Parathyroid adenoma (tissue), 2 donors: ENCODE data around the gene FBXO48.

Experiments used
- H2AFZ ChIP-seq: fragments of 300-600 bp; sonication (generic); one replicate; pipeline ENCODE4 v1.7.0; 2017; ENCODE audit warnings: antibody characterized with exemption, mild to moderate bottlenecking
- H3K27ac ChIP-seq: fragments of 300-600 bp; sonication (generic); one replicate; pipeline ENCODE4 v1.7.0; 2017
- H3K27me3 ChIP-seq: fragments of 300-600 bp; sonication (generic); one replicate; pipeline ENCODE4 v1.7.0; 2017; ENCODE audit warnings: low read length; ENCODE audit not compliant: control insufficient read depth, insufficient read depth
- H3K36me3 ChIP-seq: fragments of 300-600 bp; sonication (generic); one replicate; pipeline ENCODE4 v1.7.0; 2017; ENCODE audit warnings: low read length; ENCODE audit not compliant: control insufficient read depth, insufficient read depth
- H3K4me1 ChIP-seq: fragments of 300-600 bp; sonication (generic); one replicate; pipeline ENCODE4 v1.7.0; 2017; ENCODE audit warnings: control low read depth
- H3K4me2 ChIP-seq: fragments of 300-600 bp; sonication (generic); one replicate; pipeline ENCODE4 v1.7.0; 2017; ENCODE audit warnings: low read length
- H3K4me3 ChIP-seq: fragments of 300-600 bp; sonication (generic); one replicate; pipeline ENCODE4 v1.7.0; 2017; ENCODE audit warnings: low read depth, low read length
- H3K79me2 ChIP-seq: fragments of 300-600 bp; sonication (generic); one replicate; pipeline ENCODE4 v1.7.0; 2017; ENCODE audit warnings: control low read depth
- H3K9ac ChIP-seq: fragments of 300-600 bp; sonication (generic); one replicate; pipeline ENCODE4 v1.7.0; 2017; ENCODE audit warnings: mild to moderate bottlenecking
- H3K9me3 ChIP-seq: fragments of 300-600 bp; sonication (generic); one replicate; pipeline ENCODE4 v1.7.0; 2017; ENCODE audit warnings: low read length; ENCODE audit not compliant: control insufficient read depth
- CTCF ChIP-seq: fragments of 300-600 bp; sonication (generic); IDR thresholded peaks from one replicate; pipeline ENCODE4 v1.7.0; 2017; ENCODE audit warnings: antibody characterized with exemption, mild to moderate bottlenecking
- donor health status: primary hyperparathyroidism.

Gene FBXO48

GRCh38 chr2:68467077-68467960 lies at the start of gene FBXO48, which contains the start of gene APLF:
Gene FBXO48 (minus strand): TSS chr2:68467294. CDS start chr2:68465145, 2,149 bp downstream.
Gene APLF (plus strand): TSS chr2:68467585. CDS start chr2:68467732, 147 bp downstream.
- peaks cover 7% of the 10 kb centered on the region for H3K4me1 ChIP-seq
- peak within 1 kb of the TSS; percentile 67 for H3K27ac ChIP-seq
- H3K79me2 ChIP-seq = no peaks in the 10 kb centered on the region
- no peaks in the 10 kb centered on the region for H3K36me3 ChIP-seq
- no peaks in the 10 kb centered on the region for H3K27me3 ChIP-seq
- H3K4me3 ChIP-seq = peak within 1 kb of the TSS; percentile 90
- H3K9me3 ChIP-seq = no peaks in the 10 kb centered on the region
- no peak for TF ChIP-seq CTCF
- peak within 1 kb of the TSS; percentile 90 for H3K4me2 ChIP-seq
- H2AFZ ChIP-seq = peak within 1 kb of the TSS; percentile 94
- peak within 1 kb of the TSS; percentile 49 for H3K9ac ChIP-seq

- no peak overlapping the region for H3K4me2 ChIP-seq
- no peaks in the 10 kb centered on the region for H3K36me3 ChIP-seq
- no peaks in the 10 kb centered on the region for H3K9me3 ChIP-seq
- no peak overlapping the region for H3K4me3 ChIP-seq
- H3K27me3 ChIP-seq = no peaks in the 10 kb centered on the region
- H2AFZ ChIP-seq = no peak overlapping the region
- no peak overlapping the region for H3K27ac ChIP-seq
- no peaks in the 10 kb centered on the region for H3K79me2 ChIP-seq
- no peaks in the 10 kb centered on the region for H3K4me1 ChIP-seq
- no peak overlapping the region for H3K9ac ChIP-seq
- TF ChIP-seq CTCF = no peak
These were observed 49.2 kb upstream of the FBXO48 start for GRCh38 chr2:68516051-68516955.

GRCh38 chr2:68514316-68514929 lies 47.3 kb upstream of the FBXO48 start:
- Histone ChIP-seq H3K27ac (no peak overlapping the region), H3K4me2 (no peak overlapping the region), H3K9ac (no peak overlapping the region), H3K36me3 (no peaks in the 10 kb centered on the region), H3K79me2 (no peaks in the 10 kb centered on the region), H3K9me3 (no peaks in the 10 kb centered on the region), H3K4me1 (no peaks in the 10 kb centered on the region), H3K4me3 (no peak overlapping the region), H2AFZ (no peak overlapping the region), H3K27me3 (no peaks in the 10 kb centered on the region)
- TF ChIP-seq CTCF = no peak

- Histone ChIP-seq H3K79me2 (no peaks in the 10 kb centered on the region), H3K27me3 (no peaks in the 10 kb centered on the region), H3K4me3 (no peak overlapping the region), H3K4me1 (no peaks in the 10 kb centered on the region), H3K4me2 (no peak overlapping the region), H2AFZ (no peak overlapping the region), H3K27ac (no peak overlapping the region), H3K9ac (no peak overlapping the region), H3K36me3 (no peaks in the 10 kb centered on the region), H3K9me3 (no peaks in the 10 kb centered on the region)
- TF ChIP-seq CTCF = no peak
These were observed 45.9 kb upstream of the FBXO48 start for GRCh38 chr2:68512966-68513365.
